DND-41 (cell line): ENCODE data around the gene OSTF1.

ENCODE experiments used
- CTCF ChIP-seq: IDR thresholded peaks from 2 replicates; pipeline ENCODE4 v1.5.1; 2012; ENCODE audit warnings: borderline replicate concordance, low read length, moderate library complexity, mild to moderate bottlenecking; ENCODE audit not compliant: poor library complexity, severe bottlenecking; ENCODE audit errors: extremely low read depth
- EZH2 ChIP-seq: IDR thresholded peaks from 3 replicates; pipeline ENCODE4 v1.6.1; 2012; ENCODE audit warnings: borderline replicate concordance, low read depth, mild to moderate bottlenecking, moderate library complexity, low read length, inconsistent platforms; ENCODE audit not compliant: severe bottlenecking

DNA sequence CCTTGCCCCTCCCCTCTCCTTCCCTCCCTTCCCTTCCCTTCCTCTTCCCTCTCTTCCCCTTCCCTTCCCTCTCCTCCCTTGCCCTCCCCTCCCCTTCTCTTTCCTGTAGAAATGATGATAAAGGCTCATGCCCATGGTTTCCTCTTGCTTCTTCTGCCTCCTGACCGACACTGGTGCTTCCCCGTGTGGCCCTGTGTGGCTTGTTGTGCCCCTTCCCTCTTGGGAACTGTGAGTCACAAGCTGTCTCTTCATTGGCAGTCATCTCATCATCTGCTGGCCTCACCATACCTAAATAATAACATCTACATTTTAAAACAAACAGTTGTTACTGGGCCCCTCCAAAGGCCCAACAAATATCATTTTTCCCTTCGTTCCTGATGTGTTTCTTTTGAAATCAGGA, 48.5 kb upstream of the OSTF1 start:
- TF ChIP-seq EZH2 (no peak), CTCF (no peak)
